Measurements from ENCODE around the gene PTPRR. TPM values are rescaled to one million over a fixed set of nuclear protein-coding genes. Genes with fewer than 3 reads are reported as not detected.

The PTPRR gene
- total RNA-seq, 1 experiment from 2014 or later, result 1.3 TPM

DNA sequence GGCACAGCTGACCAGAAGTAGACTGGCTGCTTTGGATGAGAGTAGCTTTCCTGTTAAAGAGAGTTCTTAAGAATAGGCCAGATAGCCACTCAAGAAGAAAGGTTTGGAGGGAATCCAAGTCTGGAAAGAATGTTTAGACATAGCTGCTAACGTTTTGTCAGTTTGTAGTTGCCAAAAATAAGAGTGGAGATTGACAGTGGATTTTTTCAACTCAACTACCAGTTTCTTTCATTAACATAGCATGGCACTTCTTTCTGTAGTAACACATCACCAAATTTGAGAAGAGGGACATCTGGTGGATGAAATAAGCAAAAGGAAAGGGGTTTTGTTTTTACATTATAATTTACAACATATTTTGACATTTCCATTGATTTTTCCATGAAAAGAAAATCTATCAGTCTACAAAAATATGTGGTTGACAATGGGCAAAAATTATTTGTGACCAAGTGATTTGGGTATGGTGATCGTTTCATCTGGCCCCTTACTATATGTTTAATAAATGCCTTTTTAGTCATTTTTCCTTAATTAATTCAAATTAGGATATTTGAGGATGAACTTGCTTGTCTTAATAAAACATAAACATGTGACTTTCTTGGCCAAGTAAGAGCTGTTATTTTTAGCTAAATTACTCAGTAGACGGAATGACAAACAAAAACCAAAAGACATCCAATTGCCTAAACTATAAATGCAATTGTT lies 71.1 kb downstream of the PTPRR start:
- POLR2A ChIA-PET, result no interaction called here
- intact Hi-C loops (cut with micrococcal nuclease; ENCODE audit: unreplicated experiment), result loop anchor here (1.0 to 10.0 kb wide), 3 partner anchors 116 to 245 kb away; no protein-coding TSS in a partner anchor
- no peak overlapping the region for H3K4me3 ChIP-seq (ENCODE audit: low read depth, low read length)
- H3K9me3 ChIP-seq, result no peaks in the 10 kb centered on the region
- DNase-seq, result peak in 1 of 2 experiments; percentile 18
- Mint-ChIP-seq H3K27me3 (ENCODE audit: insufficient read depth, unreplicated experiment) (peaks cover 2% of the 10 kb centered on the region), H3K27ac (ENCODE audit: unreplicated experiment) (no peak overlapping the region), H3K36me3 (ENCODE audit: insufficient read depth, unreplicated experiment) (no peaks in the 10 kb centered on the region), H3K4me3 (ENCODE audit: unreplicated experiment) (no peak overlapping the region), H3K4me1 (ENCODE audit: low read depth, unreplicated experiment) (no peaks in the 10 kb centered on the region), H3K9me3 (ENCODE audit: unreplicated experiment) (peaks cover 16% of the 10 kb centered on the region)
- BruUV-seq (replicated peaks), result no TSS peak
- H3K4me1 ChIP-seq, result no peaks in the 10 kb centered on the region
- H3K36me3 ChIP-seq (ENCODE audit: control insufficient read depth, insufficient read depth, low read length), result no peaks in the 10 kb centered on the region
- CTCF ChIA-PET, result interaction anchor here (1.0 to 1.2 kb wide), 4 partner anchors 18 to 165 kb away, joined by 3 to 19 read pairs (median 6); no protein-coding TSS in a partner anchor
- H3K27me3 ChIP-seq (replicated peaks; ENCODE audit: control insufficient read depth, insufficient read depth, low read length), result no peaks in the 10 kb centered on the region
- TF ChIP-seq, protein P1, sequence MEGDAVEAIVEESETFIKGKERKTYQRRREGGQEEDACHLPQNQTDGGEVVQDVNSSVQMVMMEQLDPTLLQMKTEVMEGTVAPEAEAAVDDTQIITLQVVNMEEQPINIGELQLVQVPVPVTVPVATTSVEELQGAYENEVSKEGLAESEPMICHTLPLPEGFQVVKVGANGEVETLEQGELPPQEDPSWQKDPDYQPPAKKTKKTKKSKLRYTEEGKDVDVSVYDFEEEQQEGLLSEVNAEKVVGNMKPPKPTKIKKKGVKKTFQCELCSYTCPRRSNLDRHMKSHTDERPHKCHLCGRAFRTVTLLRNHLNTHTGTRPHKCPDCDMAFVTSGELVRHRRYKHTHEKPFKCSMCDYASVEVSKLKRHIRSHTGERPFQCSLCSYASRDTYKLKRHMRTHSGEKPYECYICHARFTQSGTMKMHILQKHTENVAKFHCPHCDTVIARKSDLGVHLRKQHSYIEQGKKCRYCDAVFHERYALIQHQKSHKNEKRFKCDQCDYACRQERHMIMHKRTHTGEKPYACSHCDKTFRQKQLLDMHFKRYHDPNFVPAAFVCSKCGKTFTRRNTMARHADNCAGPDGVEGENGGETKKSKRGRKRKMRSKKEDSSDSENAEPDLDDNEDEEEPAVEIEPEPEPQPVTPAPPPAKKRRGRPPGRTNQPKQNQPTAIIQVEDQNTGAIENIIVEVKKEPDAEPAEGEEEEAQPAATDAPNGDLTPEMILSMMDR (IDR thresholded peaks at IDR 0.05; ENCODE audit: insufficient read depth in 1 of 2, low read depth in 1 of 2, low read length in 1 of 2, severe bottlenecking in 1 of 2, unreplicated experiment in 1 of 2), result peak; percentile 41 to 55

DNA sequence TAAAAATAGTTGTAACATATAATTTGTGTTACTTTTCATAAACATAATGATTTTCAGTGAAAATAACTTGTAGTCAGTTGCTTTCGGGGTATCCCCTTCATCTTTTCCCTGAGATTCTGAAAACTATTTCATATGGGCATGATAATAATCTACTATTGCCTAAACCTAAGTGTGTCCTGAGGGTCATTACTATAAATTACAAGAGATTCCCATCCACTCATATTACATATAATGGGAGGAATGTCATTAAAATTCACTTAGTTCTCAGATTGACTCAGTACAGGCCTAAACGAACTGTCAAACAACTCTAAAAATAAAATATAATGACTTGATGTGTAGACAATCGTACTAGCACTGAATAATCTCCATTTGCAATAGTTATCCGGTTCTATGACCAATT lies 72.7 kb downstream of the PTPRR start:
- H3K4me1 Mint-ChIP-seq (ENCODE audit: low read depth, unreplicated experiment), result no peaks in the 10 kb centered on the region
- peaks cover 2% of the 10 kb centered on the region; the same call in 1 of the 2 replicates for H3K4me1 ChIP-seq
- H3K9me3 Mint-ChIP-seq (ENCODE audit: unreplicated experiment), result peaks cover 19% of the 10 kb centered on the region
- H3K36me3 ChIP-seq (ENCODE audit: control insufficient read depth, insufficient read depth, low read length), result no peaks in the 10 kb centered on the region
- H3K4me3 Mint-ChIP-seq (ENCODE audit: unreplicated experiment), result no peak overlapping the region
- H3K27ac Mint-ChIP-seq (ENCODE audit: unreplicated experiment), result no peak overlapping the region
- no TSS peak for BruUV-seq (replicated peaks)
- H3K4me3 ChIP-seq (ENCODE audit: low read depth, low read length), result no peak overlapping the region
- no peaks in the 10 kb centered on the region for H3K9me3 ChIP-seq
- ChIA-PET CTCF (no interaction called here), POLR2A (no interaction called here)
- peaks cover 2% of the 10 kb centered on the region for H3K27me3 Mint-ChIP-seq (ENCODE audit: insufficient read depth, unreplicated experiment)
- H3K36me3 Mint-ChIP-seq (ENCODE audit: insufficient read depth, unreplicated experiment), result no peaks in the 10 kb centered on the region
- intact Hi-C loops (cut with micrococcal nuclease; ENCODE audit: unreplicated experiment), result loop anchor here (10.0 kb wide), 1 partner anchor 243 kb away; no protein-coding TSS in a partner anchor
- DNase-seq, result no peak
- no peaks in the 10 kb centered on the region for H3K27me3 ChIP-seq (replicated peaks; ENCODE audit: control insufficient read depth, insufficient read depth, low read length)
- TF ChIP-seq, protein P1 (IDR thresholded peaks at IDR 0.05; ENCODE audit: insufficient read depth in 1 of 2, low read depth in 1 of 2, low read length in 1 of 2, severe bottlenecking in 1 of 2, unreplicated experiment in 1 of 2), result no peak

- no TSS peak for BruUV-seq (replicated peaks)
- H3K27ac Mint-ChIP-seq (ENCODE audit: unreplicated experiment), result no peak overlapping the region
- H3K4me3 Mint-ChIP-seq (ENCODE audit: unreplicated experiment), result no peak overlapping the region
- no peaks in the 10 kb centered on the region for H3K36me3 Mint-ChIP-seq (ENCODE audit: insufficient read depth, unreplicated experiment)
- Histone ChIP-seq H3K9me3 (no peaks in the 10 kb centered on the region), H3K27me3 (replicated peaks; ENCODE audit: control insufficient read depth, insufficient read depth, low read length) (no peaks in the 10 kb centered on the region), H3K36me3 (ENCODE audit: control insufficient read depth, insufficient read depth, low read length) (no peaks in the 10 kb centered on the region), H3K4me3 (ENCODE audit: low read depth, low read length) (no peak overlapping the region), H3K4me1 (peaks cover 24% of the 10 kb centered on the region)
- TF ChIP-seq, protein P1 (IDR thresholded peaks at IDR 0.05; ENCODE audit: insufficient read depth in 1 of 2, low read depth in 1 of 2, low read length in 1 of 2, severe bottlenecking in 1 of 2, unreplicated experiment in 1 of 2), result no peak
- ChIA-PET POLR2A (no interaction called here), CTCF (no interaction called here)
- no peaks in the 10 kb centered on the region for H3K27me3 Mint-ChIP-seq (ENCODE audit: insufficient read depth, unreplicated experiment)
- H3K9me3 Mint-ChIP-seq (ENCODE audit: unreplicated experiment), result peaks cover 27% of the 10 kb centered on the region
- DNase-seq, result no peak
- peaks cover 17% of the 10 kb centered on the region for H3K4me1 Mint-ChIP-seq (ENCODE audit: low read depth, unreplicated experiment)
- intact Hi-C loops (cut with micrococcal nuclease; ENCODE audit: unreplicated experiment), result loop anchor here (10.0 kb wide), 1 partner anchor 240 kb away; no protein-coding TSS in a partner anchor
These were observed 75.3 kb downstream of the PTPRR start for GRCh38 chr12:70845268-70845667.
